Sigmoid colon (tissue), 3 donors: Measurements from ENCODE around the gene VPS45.

Experiments used
- CTCF ChIP-seq, 4 experiments: fragments of 450-650 bp in 3 of 4; fragments of 200-600 bp in 1 of 4; IDR thresholded peaks; one replicate each; pipeline ENCODE4 v1.5.1; 2016 to 2019; ENCODE audit warnings: antibody characterized with exemption in 4 of 4, mild to moderate bottlenecking in 3 of 4, moderate library complexity in 2 of 4
- POLR2A ChIP-seq, 2 donors: fragments of 450-650 bp; IDR thresholded peaks; one replicate each; pipeline ENCODE4 v1.6.1; 2016; ENCODE audit warnings: antibody characterized with exemption in 2 of 2, mild to moderate bottlenecking in 2 of 2, moderate library complexity in 2 of 2

GRCh38 chr1:150138044-150138443, 70.5 kb downstream of the VPS45 start:
- TF ChIP-seq CTCF (IDR thresholded peaks at IDR 0.05) (no peak), POLR2A (IDR thresholded peaks at IDR 0.05) (no peak)
